Activated CD4-positive, alpha-beta T cell treated with anti-CD3 and anti-CD28 coated beads, Interleukin-2, amount 50 U/mL, for 48 hours (primary cell): Measurements from ENCODE around the gene SYDE2.
"Not testable (repeated sequence)": the region's sequence is repeated elsewhere in the genome, so short reads cannot be mapped to it uniquely, and the experiment has no call there.

Experiments
- DNase-seq, 2 experiments: peaks; one replicate each; pipeline ENCODE4 v3.0.0-alpha.2; 2020

Gene SYDE2

GRCh38 chr1:85216697-85217096, 15.9 kb upstream of the SYDE2 start:
- DNase-seq = no peak

GRCh38 chr1:85214654-85215053, 13.8 kb upstream of the SYDE2 start:
- DNase-seq = no peak

GRCh38 chr1:85208488-85208887, 7.7 kb upstream of the SYDE2 start:
- DNase-seq = no peak

- no peak for DNase-seq
Measured at GRCh38 chr1:85203573-85204171, 2.9 kb upstream of the SYDE2 start.

GRCh38 chr1:85202864-85203255, 2.0 kb upstream of the SYDE2 start:
- DNase-seq = no peak

- DNase-seq = no peak
Measured at GRCh38 chr1:85202092-85202863, 1.5 kb upstream of the SYDE2 start.

GRCh38 chr1:85201340-85202091, 700 bp upstream of the SYDE2 start:
- peak; percentile 58 to 66 for DNase-seq

GRCh38 chr1:85199667-85200462, 951 bp downstream of the SYDE2 start:
- DNase-seq = no peak

- no peak for DNase-seq
Measured at GRCh38 chr1:85198864-85199263, 2.0 kb downstream of the SYDE2 start.

- no peak for DNase-seq
Measured at GRCh38 chr1:85196358-85196757, 4.5 kb downstream of the SYDE2 start.

GRCh38 chr1:85195703-85196102, 5.1 kb downstream of the SYDE2 start:
- DNase-seq = no peak

- not testable (repeated sequence) for DNase-seq
Measured at GRCh38 chr1:85192129-85192528, 8.7 kb downstream of the SYDE2 start.

GRCh38 chr1:85189120-85189519, 11.7 kb downstream of the SYDE2 start:
- no peak for DNase-seq

- no peak for DNase-seq
Measured at GRCh38 chr1:85188530-85188929, 12.3 kb downstream of the SYDE2 start.

- not testable (repeated sequence) for DNase-seq
Measured at GRCh38 chr1:85187021-85187420, 13.8 kb downstream of the SYDE2 start.

GRCh38 chr1:85184245-85184644, 16.6 kb downstream of the SYDE2 start:
- no peak for DNase-seq

GRCh38 chr1:85182700-85183099, 18.1 kb downstream of the SYDE2 start:
- no peak for DNase-seq

- no peak for DNase-seq
Measured at GRCh38 chr1:85180869-85181268, 19.9 kb downstream of the SYDE2 start.

GRCh38 chr1:85179522-85179921, 21.3 kb downstream of the SYDE2 start:
- DNase-seq = no peak

GRCh38 chr1:85178396-85178795, 22.4 kb downstream of the SYDE2 start:
- DNase-seq = no peak

- no peak for DNase-seq
Measured at GRCh38 chr1:85174503-85174902, 26.3 kb downstream of the SYDE2 start.

GRCh38 chr1:85172684-85173337, 28.0 kb downstream of the SYDE2 start:
- no peak for DNase-seq

- DNase-seq = no peak
Measured at GRCh38 chr1:85171721-85172120, 29.1 kb downstream of the SYDE2 start.
